Measurements from ENCODE around the gene INHA.

Gene INHA

DNA sequence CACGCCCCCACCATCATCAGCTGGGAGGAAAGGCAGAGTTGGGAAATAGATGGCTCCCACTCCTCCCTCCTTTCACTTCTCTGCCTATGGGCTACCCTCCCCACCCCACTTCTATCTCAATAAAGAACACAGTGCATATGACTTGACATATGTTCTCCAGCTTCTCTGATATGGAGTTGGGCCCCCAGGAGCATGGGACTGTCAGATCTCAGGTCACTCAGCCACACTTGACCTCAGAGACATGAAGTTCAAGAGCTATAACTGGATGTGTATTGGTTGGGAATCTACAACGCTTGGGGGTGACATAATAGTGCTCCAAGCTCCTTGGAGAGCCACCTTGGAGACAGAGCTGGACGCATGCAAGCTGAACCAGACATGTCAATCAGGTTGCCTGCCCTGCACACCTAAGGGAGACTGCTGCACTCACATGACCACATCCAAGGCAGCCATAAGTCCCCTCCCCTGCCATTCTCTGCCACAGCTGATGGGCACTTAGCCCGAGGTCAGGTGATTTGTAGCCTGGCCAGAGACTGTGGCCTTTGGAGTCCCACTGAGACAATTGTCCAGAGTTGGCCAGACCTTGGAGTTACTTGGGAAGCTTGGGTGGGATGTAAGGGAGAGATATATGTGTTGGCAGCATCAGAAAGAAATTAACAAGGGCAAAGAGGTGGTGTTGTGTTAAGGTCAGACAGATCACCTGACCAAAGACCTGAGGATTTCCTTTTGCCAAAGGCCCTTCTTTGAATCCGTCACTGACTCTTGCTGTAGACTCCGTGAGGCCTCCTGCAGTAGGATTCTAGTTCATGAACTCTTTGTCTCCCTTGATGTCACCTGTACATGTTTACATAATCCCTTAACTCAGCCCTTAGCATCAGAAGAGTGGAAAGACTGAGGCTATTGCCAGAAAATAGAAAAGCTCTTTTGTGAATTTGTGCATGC lies 3.7 kb downstream of the INHA start:
- intact Hi-C loops (cut with DNase I; ENCODE audit: low total_unique reads) = no loop called here
- Histone ChIP-seq H3K4me1 (peaks cover 0 to 9% (median 2%) of the 10 kb centered on the region in 4 donors), H3K27ac (no peak overlapping the region), H3K4me3 (no peak overlapping the region), H3K9me3 (no peaks in the 10 kb centered on the region), H3K27me3 (peaks cover 0 to 22% of the 10 kb centered on the region in 2 donors), H3K36me3 (no peaks in the 10 kb centered on the region)
- DNase-seq = no peak
- TF ChIP-seq, protein P1, sequence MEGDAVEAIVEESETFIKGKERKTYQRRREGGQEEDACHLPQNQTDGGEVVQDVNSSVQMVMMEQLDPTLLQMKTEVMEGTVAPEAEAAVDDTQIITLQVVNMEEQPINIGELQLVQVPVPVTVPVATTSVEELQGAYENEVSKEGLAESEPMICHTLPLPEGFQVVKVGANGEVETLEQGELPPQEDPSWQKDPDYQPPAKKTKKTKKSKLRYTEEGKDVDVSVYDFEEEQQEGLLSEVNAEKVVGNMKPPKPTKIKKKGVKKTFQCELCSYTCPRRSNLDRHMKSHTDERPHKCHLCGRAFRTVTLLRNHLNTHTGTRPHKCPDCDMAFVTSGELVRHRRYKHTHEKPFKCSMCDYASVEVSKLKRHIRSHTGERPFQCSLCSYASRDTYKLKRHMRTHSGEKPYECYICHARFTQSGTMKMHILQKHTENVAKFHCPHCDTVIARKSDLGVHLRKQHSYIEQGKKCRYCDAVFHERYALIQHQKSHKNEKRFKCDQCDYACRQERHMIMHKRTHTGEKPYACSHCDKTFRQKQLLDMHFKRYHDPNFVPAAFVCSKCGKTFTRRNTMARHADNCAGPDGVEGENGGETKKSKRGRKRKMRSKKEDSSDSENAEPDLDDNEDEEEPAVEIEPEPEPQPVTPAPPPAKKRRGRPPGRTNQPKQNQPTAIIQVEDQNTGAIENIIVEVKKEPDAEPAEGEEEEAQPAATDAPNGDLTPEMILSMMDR (IDR thresholded peaks at IDR 0.05) = no peak

DNA sequence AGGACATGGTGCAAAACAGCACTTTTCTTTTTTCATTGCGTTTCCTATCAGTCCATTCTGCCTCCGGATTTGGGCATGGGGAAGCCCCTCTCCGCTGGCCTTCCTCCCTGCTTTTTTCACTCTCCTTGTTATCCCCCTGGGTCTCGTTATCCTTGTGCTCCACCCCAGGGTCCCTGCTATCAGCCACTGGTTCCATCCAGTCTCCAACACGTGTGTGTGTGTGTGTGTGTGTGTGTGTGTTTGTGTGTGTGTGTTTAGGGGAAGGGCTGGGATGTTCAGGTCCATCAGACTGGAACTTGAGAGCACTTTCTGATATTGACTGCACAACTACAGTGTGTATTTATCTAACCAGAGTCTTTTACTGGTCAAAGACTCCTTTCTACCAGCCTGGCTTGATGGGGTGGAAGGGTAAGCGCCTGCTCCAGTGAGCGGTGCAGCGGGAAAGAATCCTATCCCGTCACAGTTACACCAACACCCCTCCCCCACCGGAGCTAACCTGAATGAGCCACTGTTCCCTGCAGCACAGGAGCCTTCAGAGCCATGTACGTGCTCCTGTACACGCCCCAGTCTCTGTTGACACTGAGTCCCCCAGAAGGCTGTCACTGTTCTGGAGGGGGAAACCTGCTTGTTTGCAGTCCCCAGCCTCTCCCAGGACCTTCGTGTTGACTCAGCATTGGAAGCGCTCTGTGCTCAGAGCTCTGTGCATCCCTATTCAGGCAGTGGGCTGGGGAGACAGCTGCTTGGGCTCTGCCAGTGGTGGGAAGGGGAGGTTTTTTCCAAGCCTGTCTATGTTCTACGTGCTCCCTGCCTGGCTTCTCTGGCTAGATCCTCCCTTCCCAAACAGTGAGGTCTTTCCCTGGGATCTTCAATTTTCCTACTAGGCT lies 4.6 kb downstream of the INHA start:
- Histone ChIP-seq H3K36me3 (no peaks in the 10 kb centered on the region), H3K4me3 (no peak overlapping the region), H3K9me3 (no peaks in the 10 kb centered on the region), H3K27me3 (peaks cover 0 to 22% of the 10 kb centered on the region in 2 donors), H3K27ac (no peak overlapping the region), H3K4me1 (peaks cover 0 to 4% (median under 1%) of the 10 kb centered on the region in 4 donors)
- TF ChIP-seq, protein P1 (IDR thresholded peaks at IDR 0.05) = no peak
- DNase-seq = no peak
- intact Hi-C loops (cut with DNase I; ENCODE audit: low total_unique reads) = no loop called here

DNA sequence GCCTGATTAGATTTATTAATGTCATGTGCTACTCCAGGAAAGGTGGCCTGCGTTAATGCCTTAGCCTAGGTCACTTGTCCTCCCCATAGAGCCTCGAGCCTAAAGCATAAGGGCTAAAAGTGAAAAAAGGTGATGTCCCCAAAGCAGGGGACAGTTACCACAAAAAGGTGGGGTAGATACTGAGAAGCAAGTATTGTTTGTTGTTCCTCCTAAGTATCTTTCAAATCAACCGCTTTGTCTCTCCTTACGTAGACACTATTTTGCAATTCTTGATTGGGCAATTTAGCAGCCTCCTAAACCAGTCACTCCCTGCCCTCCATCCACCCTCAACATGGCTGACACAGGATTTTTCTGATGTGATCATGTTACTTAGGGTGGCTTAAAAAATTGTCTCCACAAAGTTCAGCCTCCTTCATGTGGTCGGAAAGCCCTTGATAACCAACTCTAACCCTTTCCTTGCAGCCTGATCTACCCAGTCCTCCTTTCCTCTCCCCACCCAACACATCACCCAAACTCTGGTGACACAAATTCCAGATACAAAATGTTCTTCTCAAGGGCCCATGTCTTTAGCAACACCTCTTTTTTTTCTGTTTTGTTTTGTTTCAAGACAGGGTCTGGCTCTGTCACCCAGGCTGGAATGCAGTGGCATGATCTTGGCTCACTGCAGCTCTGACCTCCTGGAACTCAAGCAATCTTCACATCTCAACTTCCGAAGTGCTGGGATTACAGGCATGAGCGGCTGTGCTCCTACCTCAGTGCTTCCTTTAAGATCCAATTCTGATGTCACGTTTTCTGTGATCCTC lies 6.9 kb downstream of the INHA start:
- TF ChIP-seq, protein P1 (IDR thresholded peaks at IDR 0.05) = no peak
- Histone ChIP-seq H3K27me3 (peaks cover 0 to 22% of the 10 kb centered on the region in 2 donors), H3K27ac (no peak overlapping the region), H3K9me3 (no peaks in the 10 kb centered on the region), H3K4me1 (no peaks in the 10 kb centered on the region), H3K4me3 (no peak overlapping the region), H3K36me3 (no peaks in the 10 kb centered on the region)
- intact Hi-C loops (cut with DNase I; ENCODE audit: low total_unique reads) = no loop called here
- DNase-seq = no peak

DNA sequence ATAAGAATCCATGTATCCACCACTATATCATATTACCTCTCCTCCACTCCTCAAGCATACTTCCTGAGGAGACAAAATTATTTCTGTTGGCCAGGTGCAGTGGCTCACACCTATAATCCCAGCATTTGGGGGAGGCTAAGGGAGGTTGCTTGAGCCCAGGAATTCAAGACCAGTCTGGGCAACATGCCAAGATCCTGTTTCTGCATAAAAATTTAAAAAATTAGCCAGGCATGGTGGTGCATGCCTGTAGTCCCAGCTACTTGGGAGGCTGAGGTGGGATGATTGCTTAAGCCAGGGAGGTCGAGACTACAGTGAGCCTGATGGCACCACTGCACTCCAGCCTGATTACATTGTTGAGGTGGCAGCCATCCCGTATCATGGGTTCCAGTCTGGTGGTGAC lies 9.2 kb downstream of the INHA start:
- no peak overlapping the region for H3K27ac ChIP-seq
- intact Hi-C loops (cut with DNase I; ENCODE audit: low total_unique reads) = no loop called here
- TF ChIP-seq, protein P1 (IDR thresholded peaks at IDR 0.05) = no peak
- no peaks in the 10 kb centered on the region for H3K9me3 ChIP-seq
- no peaks in the 10 kb centered on the region for H3K4me1 ChIP-seq
- no peaks in the 10 kb centered on the region for H3K36me3 ChIP-seq
- H3K27me3 ChIP-seq = peaks cover 0 to 8% of the 10 kb centered on the region in 2 donors
- no peak overlapping the region for H3K4me3 ChIP-seq
- DNase-seq = no peak

DNA sequence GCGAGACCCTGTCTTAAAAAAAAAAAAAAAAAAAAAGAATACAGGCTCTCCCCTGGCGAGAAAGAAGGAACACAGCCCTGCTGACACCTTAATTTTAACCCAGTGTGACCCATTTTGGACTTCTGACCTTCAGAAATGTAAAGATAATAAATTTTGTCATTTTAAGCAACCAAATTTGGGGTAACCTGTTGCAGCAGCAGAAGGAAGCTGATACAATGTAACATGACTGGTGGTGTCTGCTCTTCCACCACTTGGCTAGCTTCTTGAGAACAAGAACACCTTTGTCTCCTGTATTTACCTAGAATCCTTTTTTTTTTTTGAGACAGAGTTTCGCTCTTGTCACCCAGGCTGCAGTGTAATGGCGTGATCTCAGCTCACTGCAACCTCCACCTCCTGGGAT lies 19.0 kb downstream of the INHA start:
- intact Hi-C loops (cut with DNase I; ENCODE audit: low total_unique reads) = no loop called here
- H3K9me3 ChIP-seq = no peaks in the 10 kb centered on the region
- H3K4me1 ChIP-seq = peaks cover 0 to under 1% (median under 1%) of the 10 kb centered on the region in 4 donors
- TF ChIP-seq, protein P1 (IDR thresholded peaks at IDR 0.05) = no peak
- H3K27me3 ChIP-seq = no peaks in the 10 kb centered on the region
- no peaks in the 10 kb centered on the region for H3K36me3 ChIP-seq
- no peak overlapping the region for H3K4me3 ChIP-seq
- H3K27ac ChIP-seq = no peak overlapping the region
- no peak for DNase-seq
